GM19193 (cell line): ENCODE data around the gene COBL.

Experiments
- POLR2A ChIP-seq: IDR thresholded peaks from 4 replicates; pipeline ENCODE4 v1.6.1; 2011; ENCODE audit not compliant: insufficient read depth, insufficient read length; ENCODE audit errors: extremely low read depth

COBL gene

GRCh38 chr7:51261117-51261835 is 55.3 kb downstream of the COBL start:
- TF ChIP-seq POLR2A: no peak

GRCh38 chr7:51260516-51260915 is 56.1 kb downstream of the COBL start:
- no peak for TF ChIP-seq POLR2A

GRCh38 chr7:51259766-51260165 is 56.8 kb downstream of the COBL start:
- no peak for TF ChIP-seq POLR2A

- no peak for TF ChIP-seq POLR2A
These were observed 59.7 kb downstream of the COBL start for GRCh38 chr7:51256916-51257315.

- TF ChIP-seq POLR2A: no peak
These were observed 60.3 kb downstream of the COBL start for GRCh38 chr7:51256209-51256781.

GRCh38 chr7:51255536-51256208 is 60.9 kb downstream of the COBL start:
- no peak for TF ChIP-seq POLR2A

GRCh38 chr7:51255036-51255435 is 61.6 kb downstream of the COBL start:
- no peak for TF ChIP-seq POLR2A

GRCh38 chr7:51253157-51253556 is 63.5 kb downstream of the COBL start:
- TF ChIP-seq POLR2A: no peak

- TF ChIP-seq POLR2A: no peak
These were observed 65.3 kb downstream of the COBL start for GRCh38 chr7:51251290-51251689.

GRCh38 chr7:51250512-51250911 is 66.1 kb downstream of the COBL start:
- TF ChIP-seq POLR2A: no peak

- TF ChIP-seq POLR2A: no peak
These were observed 66.6 kb downstream of the COBL start for GRCh38 chr7:51249991-51250390.

- no peak for TF ChIP-seq POLR2A
These were observed 67.2 kb downstream of the COBL start for GRCh38 chr7:51249187-51249945.

GRCh38 chr7:51246258-51247245 is 70.1 kb downstream of the COBL start:
- no peak for TF ChIP-seq POLR2A

- no peak for TF ChIP-seq POLR2A
These were observed 71.7 kb downstream of the COBL start for GRCh38 chr7:51244885-51245284.
